ENCODE measurements around the gene SLC23A3.
"Not testable (repeated sequence)": the region's sequence is repeated elsewhere in the genome, so short reads cannot be mapped to it uniquely, and the experiment has no call there.

Gene SLC23A3

GRCh38 chr2:219205165-219205538 lies 35.3 kb upstream of the SLC23A3 start:
- DNase-seq (ENCODE audit: low read depth): no peak

- DNase-seq (ENCODE audit: low read depth): no peak
Measured at GRCh38 chr2:219204425-219205164, 34.8 kb upstream of the SLC23A3 start.

- DNase-seq (ENCODE audit: low read depth): not testable (repeated sequence)
Measured at GRCh38 chr2:219201331-219201730, 31.5 kb upstream of the SLC23A3 start.

DNA sequence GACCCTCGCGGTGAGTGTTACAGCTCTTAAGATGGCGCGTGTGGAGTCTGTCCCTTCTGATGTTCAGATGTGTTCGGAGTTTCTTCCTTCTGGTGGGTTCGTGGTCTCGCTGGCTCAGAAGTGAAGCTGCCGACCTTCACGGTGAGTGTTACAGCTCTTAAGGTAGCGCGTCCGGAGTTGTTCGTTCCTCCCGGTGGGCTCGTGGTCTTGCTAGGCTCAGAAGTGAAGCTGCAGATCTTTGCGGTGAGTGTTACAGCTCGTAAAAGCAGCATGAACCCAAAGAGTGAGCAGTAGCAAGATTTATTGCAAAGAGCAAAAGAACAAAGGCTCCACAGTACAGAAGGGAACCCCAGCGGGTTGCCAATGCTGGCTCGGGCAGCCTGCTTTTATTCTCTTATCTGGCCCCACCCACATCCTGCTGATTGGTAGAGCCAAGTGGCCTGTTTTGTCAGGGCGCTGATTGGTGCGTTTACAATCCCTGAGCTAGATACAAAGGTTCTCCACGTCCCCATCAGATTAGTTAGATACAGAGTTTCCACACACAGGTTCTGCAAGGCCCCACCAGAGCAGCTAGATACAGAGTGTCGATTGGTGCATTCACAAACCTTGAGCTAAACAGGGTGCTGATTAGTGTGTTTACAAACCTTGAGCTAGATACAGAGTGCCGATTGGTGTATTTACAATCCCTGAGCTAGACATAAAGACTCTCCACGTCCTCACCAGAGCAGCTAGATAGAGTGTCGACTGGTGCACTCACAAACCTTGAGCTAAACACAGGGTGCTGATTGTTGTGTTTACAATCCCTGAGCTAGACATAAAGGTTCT lies 30.9 kb upstream of the SLC23A3 start:
- not testable (repeated sequence) for DNase-seq (ENCODE audit: low read depth)

GRCh38 chr2:219199470-219200211 lies 29.8 kb upstream of the SLC23A3 start:
- DNase-seq (ENCODE audit: low read depth): no peak

GRCh38 chr2:219198974-219199373 lies 29.1 kb upstream of the SLC23A3 start:
- no peak for DNase-seq (ENCODE audit: low read depth)

DNA sequence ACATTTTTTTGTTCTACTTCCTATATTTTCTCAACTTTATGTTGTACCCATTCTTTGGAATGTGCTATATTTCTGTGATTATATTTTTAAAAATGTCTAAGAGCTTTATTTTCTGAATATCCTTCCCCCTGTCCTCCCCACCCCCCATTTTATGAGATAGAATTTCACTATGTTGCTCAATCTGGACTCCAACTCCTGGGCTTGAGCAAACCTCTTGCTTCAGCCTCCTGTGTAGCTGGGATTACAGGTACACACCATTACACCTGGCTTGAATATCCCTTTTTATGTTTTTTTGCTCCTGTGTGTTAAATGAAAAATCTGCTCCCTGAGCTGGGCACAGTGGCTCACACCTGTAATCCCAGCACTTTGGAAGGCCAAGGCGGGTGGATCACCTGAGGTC lies 27.6 kb upstream of the SLC23A3 start:
- no peak for DNase-seq (ENCODE audit: low read depth)

DNA sequence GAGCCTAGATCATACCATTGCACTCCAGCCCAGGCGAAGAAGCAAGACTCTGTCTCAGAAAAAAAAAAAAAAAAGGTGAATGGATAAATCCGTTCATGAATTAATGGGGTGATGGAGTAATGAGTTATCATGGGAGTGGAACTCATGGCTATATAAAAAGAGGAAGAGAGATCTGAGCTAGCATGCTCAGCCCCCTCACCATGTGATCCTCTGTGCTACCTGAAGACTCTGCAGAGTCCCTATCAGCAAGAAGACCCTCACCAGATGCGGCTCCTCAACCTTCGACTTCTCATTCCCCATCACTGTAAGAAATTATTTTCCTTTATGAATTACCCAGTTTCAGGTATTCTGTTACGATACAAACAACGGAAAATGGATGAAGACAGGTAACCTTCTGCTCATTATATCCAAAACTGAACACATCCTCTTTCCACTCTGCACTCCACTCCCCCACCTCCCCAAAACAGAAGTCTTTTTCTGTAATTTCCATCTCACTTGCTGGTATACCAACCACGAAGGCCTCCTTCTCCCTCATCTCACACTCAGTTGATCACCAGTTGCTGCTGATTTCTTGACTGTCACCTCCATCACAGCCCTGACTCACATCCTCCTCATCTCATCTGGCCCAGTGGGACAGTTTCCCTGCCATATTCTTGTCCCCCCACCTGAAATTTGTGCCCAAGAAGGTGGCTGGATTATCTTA lies 17.1 kb upstream of the SLC23A3 start:
- no peak for DNase-seq (ENCODE audit: low read depth)

- no peak for DNase-seq (ENCODE audit: low read depth)
Measured at GRCh38 chr2:219184121-219184520, 14.3 kb upstream of the SLC23A3 start.

- DNase-seq (ENCODE audit: low read depth): no peak
Measured at GRCh38 chr2:219183151-219183772, 13.4 kb upstream of the SLC23A3 start.

GRCh38 chr2:219182331-219183150 lies 12.7 kb upstream of the SLC23A3 start:
- no peak for DNase-seq (ENCODE audit: low read depth)

GRCh38 chr2:219181531-219181930 lies 11.7 kb upstream of the SLC23A3 start:
- DNase-seq (ENCODE audit: low read depth): no peak

DNA sequence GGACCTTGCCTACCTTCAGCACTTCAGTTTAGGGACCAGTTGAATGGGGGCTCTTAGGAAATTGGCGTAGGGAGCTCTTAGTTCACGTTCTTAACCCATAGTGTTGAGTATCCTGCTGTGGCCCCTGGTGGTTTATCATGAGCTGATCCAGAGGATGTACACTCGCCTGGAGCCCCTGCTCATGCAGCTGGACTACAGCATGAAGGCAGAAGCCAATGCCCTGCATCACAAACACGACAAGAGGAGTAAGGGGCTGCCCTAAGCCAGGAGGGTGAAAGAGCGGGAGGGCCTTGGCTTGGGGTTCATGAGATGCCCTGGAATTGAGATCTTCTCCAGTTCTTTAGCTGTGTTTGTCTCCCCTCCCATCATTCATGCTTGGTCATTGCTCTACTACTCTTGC lies 11.1 kb upstream of the SLC23A3 start:
- DNase-seq (ENCODE audit: low read depth): no peak

- DNase-seq (ENCODE audit: low read depth): no peak
Measured at GRCh38 chr2:219179601-219180465, 10.0 kb upstream of the SLC23A3 start.

DNA sequence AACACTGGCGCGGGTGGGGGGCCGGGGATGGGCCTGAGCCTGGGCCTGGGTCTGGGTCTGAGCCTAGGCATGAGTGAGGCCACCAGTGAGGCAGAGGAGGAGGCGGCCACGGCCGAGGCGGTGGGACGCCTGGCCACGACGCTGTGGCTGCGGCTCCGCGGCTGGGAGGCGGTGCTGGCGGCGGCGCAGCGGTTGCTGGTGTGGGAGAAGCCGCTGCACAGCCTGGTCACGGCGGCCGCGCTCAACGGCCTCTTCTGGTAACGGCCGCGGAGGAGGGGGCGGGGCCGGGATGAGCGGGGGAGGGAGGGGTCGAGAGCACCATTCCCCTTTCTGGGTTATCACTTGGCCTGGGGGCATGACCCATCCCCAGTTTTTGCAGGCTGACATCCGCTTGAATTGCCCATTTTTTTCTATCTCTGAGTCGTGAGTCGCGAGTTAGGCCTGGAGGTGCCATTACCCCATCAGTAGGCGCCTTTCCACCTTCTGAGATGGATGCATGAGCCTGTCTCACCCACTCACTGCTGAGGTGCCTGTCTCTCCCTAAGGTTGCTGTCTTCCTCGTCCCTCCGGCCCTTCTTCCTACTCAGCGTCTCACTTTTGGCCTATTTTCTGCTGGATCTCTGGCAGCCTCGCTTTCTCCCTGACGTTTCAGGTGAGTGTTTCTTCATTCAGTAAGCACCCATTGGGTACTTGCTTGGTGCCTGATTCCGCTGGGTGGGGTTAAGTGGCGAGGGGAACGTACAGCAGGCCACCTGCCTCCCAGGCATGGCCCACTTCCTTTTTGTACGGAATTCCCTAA lies 8.7 kb upstream of the SLC23A3 start:
- no peak for DNase-seq (ENCODE audit: low read depth)

GRCh38 chr2:219177552-219178376 lies 7.9 kb upstream of the SLC23A3 start, which contains the start of gene RETREG2:
RETREG2 (plus strand) TSS chr2:219178275; CDS start chr2:219178353, 78 bp downstream.
- peak; percentile 63 for DNase-seq (ENCODE audit: low read depth)

DNA sequence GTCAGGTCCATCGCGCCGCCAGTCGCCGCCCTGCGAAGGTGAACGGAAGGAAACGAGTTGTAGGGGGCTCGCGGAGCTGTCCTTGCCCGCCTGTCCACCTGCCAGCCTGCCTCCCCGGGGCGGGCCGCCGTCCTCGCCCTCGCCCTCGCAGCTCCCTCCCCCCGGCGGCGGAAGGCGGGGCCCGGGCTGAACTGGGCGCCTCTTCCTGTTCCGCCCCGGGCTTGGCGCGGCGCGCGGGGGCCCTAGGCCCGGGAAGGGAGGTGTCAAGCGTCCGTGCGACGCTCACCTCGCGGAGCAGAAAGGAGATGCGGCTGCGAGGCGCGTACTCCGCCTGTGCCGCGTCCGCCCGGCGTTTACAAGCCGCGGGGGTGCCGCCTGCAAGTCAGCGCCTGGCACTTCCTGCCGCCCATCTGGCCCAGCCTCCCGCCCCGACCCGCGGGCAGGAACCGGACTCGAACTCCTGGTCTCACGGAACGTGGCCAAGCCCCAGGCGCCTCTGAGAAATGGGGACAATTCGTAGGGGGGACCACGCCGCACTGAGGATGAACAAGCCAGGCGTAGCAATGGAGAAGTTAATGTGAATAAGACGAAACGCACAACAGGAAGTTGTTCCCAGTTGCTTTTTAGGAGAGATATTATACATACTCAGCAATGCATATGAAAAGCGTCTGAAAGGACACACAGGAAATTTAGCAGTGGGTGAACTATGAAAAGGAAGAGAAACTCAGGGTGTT lies 7.2 kb upstream of the SLC23A3 start, which contains the start of gene CNPPD1:
TSS of gene CNPPD1 (minus strand) at position 108 of the 734 bp plus-strand sequence. CDS start at position 11, 97 bp downstream.
- no peak for DNase-seq (ENCODE audit: low read depth)

Measured in non-pigmented ciliary epithelial cell (primary cell).